Common myeloid progenitor, CD34-positive (primary cell): Measurements from ENCODE around the gene PSMF1.

Source experiments
- CTCF ChIA-PET: fragments of 350-600 bp; sonication (Branson Sonifier 250); formaldehyde crosslinking; loops from one replicate; lab custom pipeline; 2021; ENCODE audit warnings: antibody characterized with exemption; lab: Charles Lee
- POLR2A ChIA-PET: fragments of 350-600 bp; sonication (Branson Sonifier 250); formaldehyde crosslinking; loops from one replicate; lab custom pipeline; 2021; ENCODE audit warnings: antibody characterized with exemption; lab: Charles Lee
- DNase-seq, 3 donors: peaks; one replicate each; pipeline versions ENCODE4 v3.0.0 to v3.0.0-alpha.2; 2013
- H3K27ac ChIP-seq, 2 experiments: 1 replicate in 1 of 2; 2 replicates in 1 of 2; pipeline ENCODE4 v1.7.0; 2013; ENCODE audit warnings: inconsistent platforms in 2 of 2, low read length in 2 of 2, mild to moderate bottlenecking in 2 of 2, low read depth in 1 of 2, moderate library complexity in 1 of 2; ENCODE audit not compliant: severe bottlenecking in 2 of 2, insufficient read depth in 1 of 2, poor library complexity in 1 of 2
- H3K27me3 ChIP-seq, 5 experiments: replicated peaks in 2 of 5; 1 replicate in 3 of 5; 2 replicates in 2 of 5; pipeline versions ENCODE4 v1.6.1 to v1.7.0; 2013; ENCODE audit warnings: low read length in 4 of 5, mild to moderate bottlenecking in 2 of 5, moderate library complexity in 2 of 5, inconsistent platforms in 1 of 5; ENCODE audit not compliant: insufficient read depth in 5 of 5, control insufficient read depth in 4 of 5
- H3K36me3 ChIP-seq, 4 experiments: 1 replicate in 2 of 4; 2 replicates in 2 of 4; pipeline versions ENCODE4 v1.6.1 to v1.7.0; 2013; ENCODE audit warnings: low read length in 3 of 4, control low read depth in 1 of 4, mild to moderate bottlenecking in 1 of 4; ENCODE audit not compliant: control insufficient read depth in 4 of 4, insufficient read depth in 4 of 4
- H3K4me1 ChIP-seq, 4 experiments: 1 replicate in 3 of 4; 2 replicates in 1 of 4; pipeline versions ENCODE4 v1.6.1 to v1.7.1; 2013; ENCODE audit warnings: low read length in 3 of 4, mild to moderate bottlenecking in 3 of 4, control low read depth in 1 of 4, inconsistent platforms in 1 of 4, moderate library complexity in 1 of 4; ENCODE audit not compliant: control insufficient read depth in 4 of 4, insufficient read depth in 4 of 4; ENCODE audit errors: control extremely low read depth in 1 of 4
- H3K4me3 ChIP-seq, 7 experiments: 1 replicate in 4 of 7; 2 replicates in 3 of 7; pipeline versions ENCODE4 v1.5.1 to v1.7.0; 2013; ENCODE audit warnings: mild to moderate bottlenecking in 7 of 7, low read length in 6 of 7, moderate library complexity in 6 of 7, inconsistent platforms in 2 of 7, low read depth in 2 of 7, control low read depth in 1 of 7; ENCODE audit not compliant: insufficient read depth in 4 of 7, control insufficient read depth in 1 of 7; ENCODE audit errors: extremely low read depth in 1 of 7
- H3K9me3 ChIP-seq, 5 experiments: 1 replicate in 4 of 5; 2 replicates in 1 of 5; pipeline versions ENCODE4 v1.6.1 to v1.7.1; 2013; ENCODE audit warnings: low read length in 4 of 5, mild to moderate bottlenecking in 2 of 5, inconsistent platforms in 1 of 5, low read depth in 1 of 5, moderate library complexity in 1 of 5; ENCODE audit not compliant: control insufficient read depth in 4 of 5, insufficient read depth in 2 of 5; ENCODE audit errors: control extremely low read depth in 1 of 5
- WGBS: methylation state at CpG from one replicate; pipeline ENCODE4 v1.1.5; 2013; ENCODE audit not compliant: insufficient coverage; 5-methylcytosine and 5-hydroxymethylcytosine counted together

The PSMF1 gene

DNA sequence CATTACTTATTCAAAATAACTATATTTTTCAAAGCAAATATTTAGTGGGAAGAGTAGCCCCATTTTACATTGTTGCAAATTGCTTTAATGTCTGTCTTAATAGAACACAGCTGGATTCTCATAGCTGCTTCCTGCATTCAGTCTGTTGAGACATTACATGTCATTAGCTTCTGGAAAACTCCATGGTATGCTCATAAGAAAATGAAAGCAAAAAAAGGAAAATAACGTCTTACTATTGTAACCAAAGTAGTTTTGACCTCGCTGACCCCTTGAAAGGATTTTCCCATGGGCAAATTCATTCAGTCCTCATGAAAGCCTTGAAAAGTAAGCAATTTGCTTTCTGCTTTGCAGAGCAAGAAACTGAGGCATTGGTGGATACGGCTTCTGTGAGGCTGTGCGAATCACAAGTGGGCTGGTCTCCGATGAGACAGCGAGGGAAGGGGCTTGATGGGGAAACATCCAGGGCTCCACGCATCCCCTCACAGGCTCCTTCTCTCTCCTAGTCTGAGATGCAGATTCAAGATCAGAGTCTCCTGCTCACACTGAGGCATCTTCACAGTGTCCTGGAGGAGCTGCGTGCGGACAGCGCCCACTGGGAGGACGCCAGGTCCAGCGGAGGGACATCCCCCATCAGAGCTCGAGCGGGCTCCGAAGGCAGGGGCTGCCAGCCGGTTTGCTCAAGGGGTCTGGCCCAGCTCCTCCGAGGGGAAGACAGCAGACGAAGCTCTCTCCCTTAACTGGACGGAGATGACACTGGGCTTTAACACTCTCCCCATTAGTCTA lies 88.2 kb downstream of the PSMF1 start:
- ChIA-PET CTCF (interaction anchor here (1.1 to 1.2 kb wide), 2 partner anchors 9 to 156 kb away, joined by 3 read pairs; no protein-coding TSS in a partner anchor), POLR2A (no interaction called here)

DNA sequence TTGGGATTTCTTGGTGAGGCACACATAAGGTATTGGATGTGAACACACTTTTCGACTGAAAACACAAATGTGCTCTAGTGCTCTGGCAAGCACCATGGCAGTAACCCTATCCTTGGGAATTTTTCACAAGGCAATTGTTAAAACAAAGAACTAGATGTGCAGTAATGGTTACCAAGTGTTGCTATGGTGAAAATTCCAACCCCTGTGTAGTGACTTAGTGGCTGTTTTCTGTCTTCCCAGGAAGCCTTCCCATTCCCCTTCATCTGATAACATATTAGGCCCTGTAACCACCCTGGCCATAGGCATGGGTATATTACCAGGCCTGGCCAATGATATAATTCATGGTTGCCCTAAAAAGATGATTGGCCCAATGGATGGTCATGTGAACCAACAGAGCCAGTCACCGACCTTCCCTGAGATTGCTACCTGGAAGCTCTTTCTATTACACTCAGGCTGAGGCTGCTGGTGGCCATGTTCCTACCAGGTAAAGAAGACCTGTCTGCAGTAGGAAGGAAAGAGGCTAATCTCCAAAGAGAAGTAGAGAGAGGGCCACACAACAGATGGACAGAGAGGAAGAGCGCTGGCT lies 89.0 kb downstream of the PSMF1 start:
- WGBS: 94% methylated on average over 2 of the region's 3 CpGs
- CTCF ChIA-PET: interaction anchor here (1.5 kb wide), 1 partner anchor 9 kb away, joined by 4 read pairs; no protein-coding TSS in a partner anchor
- Histone ChIP-seq H3K36me3 (no peaks in the 10 kb centered on the region), H3K27me3 (peaks cover 0 to 3% (median 0%) of the 10 kb centered on the region in 5 experiments), H3K9me3 (no peaks in the 10 kb centered on the region), H3K4me1 (peaks cover 0 to 14% (median 9%) of the 10 kb centered on the region in 4 experiments), H3K4me3 (no peak overlapping the region), H3K27ac (no peak overlapping the region)
- DNase-seq: no peak
- POLR2A ChIA-PET: no interaction called here

More for the DNA sequence above, 88.2 kb downstream of the PSMF1 start:
- Histone ChIP-seq H3K9me3 (no peaks in the 10 kb centered on the region), H3K4me3 (no peak overlapping the region), H3K27ac (no peak overlapping the region), H3K27me3 (peaks cover 0 to 3% (median 0%) of the 10 kb centered on the region in 5 experiments), H3K4me1 (peaks cover 0 to 14% (median 9%) of the 10 kb centered on the region in 4 experiments), H3K36me3 (no peaks in the 10 kb centered on the region)
- DNase-seq: no peak
- WGBS: 96% methylated on average over 14 of the region's 19 CpGs

DNA sequence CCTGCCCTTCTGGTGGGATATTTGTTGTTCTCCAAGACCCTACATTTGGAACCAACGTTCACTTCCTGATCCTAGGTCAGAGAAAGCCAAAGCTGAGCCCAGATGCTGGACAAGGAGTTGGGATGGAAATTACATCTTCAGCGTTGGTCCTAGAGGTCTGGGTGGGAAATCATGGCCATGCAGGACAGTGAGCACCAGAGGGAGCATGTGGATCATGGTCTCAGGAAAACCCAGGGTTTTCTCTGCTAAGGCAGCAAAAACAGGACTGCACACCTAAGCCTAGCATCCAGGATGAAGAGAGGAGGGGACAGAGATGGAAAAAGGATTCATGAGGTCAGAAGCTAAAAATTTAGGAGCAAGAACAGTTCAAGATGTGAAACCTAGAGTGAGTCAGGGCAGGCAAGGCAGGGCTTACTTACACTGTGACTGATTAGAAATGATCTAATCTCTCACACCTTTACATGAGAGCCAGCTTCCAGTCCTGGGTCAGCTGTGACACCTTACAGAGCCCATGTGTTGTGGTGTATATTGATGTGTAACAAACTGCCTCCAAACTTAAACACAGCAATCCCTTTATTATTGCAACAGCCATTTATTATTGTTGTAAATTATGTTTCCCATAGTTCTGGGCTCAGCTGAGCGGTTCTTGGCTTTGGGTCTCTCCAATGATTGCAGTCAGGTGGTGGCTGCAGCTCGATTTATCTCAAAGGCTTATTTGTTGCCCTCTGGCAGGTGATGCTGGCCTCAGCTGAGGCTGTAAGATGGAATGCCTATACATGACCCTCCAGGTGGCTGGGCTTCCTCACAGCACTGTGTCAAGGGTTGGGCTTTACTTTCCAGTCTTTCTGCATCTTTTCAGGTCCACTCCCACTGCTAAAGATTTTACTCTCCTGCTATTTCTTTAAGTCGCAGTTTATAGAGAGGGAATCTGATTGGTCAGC lies 91.3 kb downstream of the PSMF1 start:
- Histone ChIP-seq H3K9me3 (no peaks in the 10 kb centered on the region), H3K27ac (no peak overlapping the region), H3K36me3 (no peaks in the 10 kb centered on the region), H3K4me3 (no peak overlapping the region), H3K27me3 (peaks cover 0 to 4% (median 0%) of the 10 kb centered on the region in 5 experiments), H3K4me1 (peaks cover 0 to 5% (median under 1%) of the 10 kb centered on the region in 4 experiments)
- 66% methylated on average over 3 of the region's 5 CpGs for WGBS
- ChIA-PET CTCF (interaction anchor here (1.2 to 1.5 kb wide), 2 partner anchors 18 to 253 kb away, joined by 3 to 5 read pairs; no protein-coding TSS in a partner anchor), POLR2A (no interaction called here)
- DNase-seq: no peak

DNA sequence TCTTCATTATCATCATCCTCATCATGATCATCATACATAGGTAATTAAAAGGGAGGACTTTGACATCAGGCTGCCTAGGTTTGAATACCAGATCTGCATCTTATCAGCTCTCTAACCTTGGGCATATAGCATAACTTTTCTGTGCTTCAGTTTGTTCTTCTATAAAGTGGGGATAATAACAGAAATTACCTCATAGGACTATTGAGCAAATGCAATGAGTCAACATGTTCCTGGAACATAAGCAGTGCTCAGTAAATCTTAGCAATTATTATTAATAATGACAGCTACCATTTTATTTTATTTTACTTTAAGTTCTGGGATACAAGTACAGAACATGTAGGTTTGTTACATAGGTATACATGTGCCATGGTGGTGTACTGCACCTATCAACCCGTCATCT lies 92.1 kb downstream of the PSMF1 start:
- Histone ChIP-seq H3K4me3 (no peak overlapping the region), H3K36me3 (no peaks in the 10 kb centered on the region), H3K9me3 (no peaks in the 10 kb centered on the region), H3K4me1 (peaks cover 2 to 10% (median 6%) of the 10 kb centered on the region in 4 experiments), H3K27me3 (peaks cover 0 to 4% (median 0%) of the 10 kb centered on the region in 5 experiments), H3K27ac (no peak overlapping the region)
- no CpG with 5 or more reads among the region's 1 CpG for WGBS
- DNase-seq: no peak
- ChIA-PET CTCF (interaction anchor here (1.2 to 1.5 kb wide), 2 partner anchors 19 to 254 kb away, joined by 3 to 5 read pairs; no protein-coding TSS in a partner anchor), POLR2A (no interaction called here)

DNA sequence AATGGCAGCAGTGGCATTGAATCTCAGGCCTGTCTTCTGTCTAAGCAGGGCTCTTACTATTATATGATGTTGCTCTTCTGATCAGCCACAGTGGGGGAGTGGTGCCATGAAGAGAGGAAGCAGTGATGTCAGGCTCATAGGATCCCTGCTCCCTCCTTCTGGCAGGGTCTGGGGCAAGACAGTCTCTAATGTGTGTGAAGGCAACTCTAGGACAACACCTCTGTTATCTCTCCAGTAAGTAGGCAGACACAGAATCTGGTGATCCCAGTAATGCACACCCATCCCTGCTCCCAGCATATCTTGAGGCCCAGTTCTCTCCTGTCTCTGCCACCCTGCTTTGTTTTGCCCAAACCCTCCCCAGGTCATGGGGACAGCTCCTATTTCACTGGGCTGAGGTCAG lies 93.6 kb downstream of the PSMF1 start:
- CTCF ChIA-PET: interaction anchor here (0.7 to 2.3 kb wide), 7 partner anchors 11 to 256 kb away, joined by 3 to 8 read pairs (median 3); no protein-coding TSS in a partner anchor
- Histone ChIP-seq H3K36me3 (no peaks in the 10 kb centered on the region), H3K4me3 (no peak overlapping the region), H3K9me3 (no peaks in the 10 kb centered on the region), H3K27me3 (peaks cover 0 to 4% (median 0%) of the 10 kb centered on the region in 5 experiments), H3K4me1 (peaks cover 2 to 22% (median 12%) of the 10 kb centered on the region in 4 experiments), H3K27ac (no peak overlapping the region)
- no peak for DNase-seq
- POLR2A ChIA-PET: no interaction called here

DNA sequence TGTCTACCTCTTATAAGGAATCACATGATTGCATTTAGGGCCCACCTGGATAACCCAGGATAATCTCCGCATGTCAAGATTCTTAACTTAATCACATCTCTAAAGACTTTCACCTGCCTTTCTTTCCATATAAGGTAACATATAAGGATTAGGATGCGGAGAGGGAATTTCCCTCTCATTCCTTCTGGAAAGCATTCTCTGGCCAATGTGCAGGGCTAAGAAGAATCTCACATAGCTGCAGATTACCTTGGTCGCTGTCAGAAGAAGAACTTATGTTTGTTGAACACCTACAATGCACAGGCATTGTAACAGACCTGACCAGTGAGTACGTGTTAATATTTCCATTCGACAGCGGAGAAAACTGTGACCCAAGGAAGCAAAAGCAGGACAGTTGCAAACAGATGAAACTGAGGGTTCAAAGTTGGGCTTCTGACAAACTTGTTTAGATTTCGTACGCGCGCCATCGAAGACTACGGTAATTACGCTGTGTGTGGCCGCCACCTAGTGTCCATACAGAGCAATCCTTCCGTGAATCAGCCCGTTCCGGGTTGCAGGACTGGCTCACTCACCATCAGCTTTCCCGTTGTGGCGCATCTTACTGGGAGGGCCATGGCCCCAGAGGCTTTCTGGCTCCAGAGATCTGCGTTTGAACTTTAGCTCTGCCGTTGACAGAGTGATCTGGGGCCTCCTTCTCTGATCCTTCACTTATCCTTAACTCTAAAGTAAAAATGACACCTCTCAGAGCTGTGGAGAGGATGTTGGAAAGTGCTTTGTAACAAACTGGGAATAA lies 94.4 kb downstream of the PSMF1 start:
- WGBS: 16% methylated on average over 20 of the region's 21 CpGs
- Histone ChIP-seq H3K4me1 (peaks cover 2 to 22% (median 12%) of the 10 kb centered on the region in 4 experiments), H3K27me3 (peaks cover 0 to 4% (median 0%) of the 10 kb centered on the region in 5 experiments), H3K9me3 (no peaks in the 10 kb centered on the region), H3K36me3 (no peaks in the 10 kb centered on the region), H3K27ac (no peak overlapping the region), H3K4me3 (peak overlapping the region in 1 of 7 experiments; percentile 7)
- ChIA-PET POLR2A (interaction anchor here (0.6 kb wide), 1 partner anchor 109 kb away, joined by 3 read pairs; no protein-coding TSS in a partner anchor), CTCF (interaction anchor here (0.6 to 2.3 kb wide), 13 partner anchors 8 to 256 kb away, joined by 3 to 8 read pairs (median 3); no protein-coding TSS in a partner anchor)
- peak; percentile 68 to 84 (median 81) for DNase-seq
